Nephron progenitor cell (in vitro differentiated cells): Measurements from ENCODE around the gene CHD1L.
A peak's percentile ranks its signal among the peaks of the same experiment; 100 is the strongest.

ENCODE experiments used
- DNase-seq: peaks from one replicate; pipeline ENCODE4 v3.0.0; 2021
- H3K27ac Mint-ChIP-seq: 2 replicates; pipeline ENCODE4 v1.8.0; 2021; ENCODE audit warnings: mild to moderate bottlenecking, moderate library complexity, mixed read lengths
- H3K27me3 Mint-ChIP-seq: 2 replicates; pipeline ENCODE4 v1.8.0; 2021; ENCODE audit warnings: mild to moderate bottlenecking, low read depth, mixed read lengths; ENCODE audit not compliant: poor library complexity
- H3K36me3 Mint-ChIP-seq: 2 replicates; pipeline ENCODE4 v1.8.0; 2021; ENCODE audit warnings: low read depth, mixed read lengths
- H3K4me1 Mint-ChIP-seq: 2 replicates; pipeline ENCODE4 v1.8.0; 2021; ENCODE audit warnings: mixed read lengths
- H3K4me3 Mint-ChIP-seq: 2 replicates; pipeline ENCODE4 v1.8.0; 2021; ENCODE audit warnings: mild to moderate bottlenecking, moderate library complexity, mixed read lengths
- H3K9me3 Mint-ChIP-seq: 2 replicates; pipeline ENCODE4 v1.8.0; 2021; ENCODE audit warnings: mild to moderate bottlenecking, moderate library complexity, mixed read lengths
- CTCF ChIP-seq: fragments of 200-600 bp; sonication (generic); IDR thresholded peaks from 2 replicates; pipeline ENCODE4 v1.5.0; 2021; ENCODE audit warnings: antibody characterized with exemption

CHD1L gene

DNA sequence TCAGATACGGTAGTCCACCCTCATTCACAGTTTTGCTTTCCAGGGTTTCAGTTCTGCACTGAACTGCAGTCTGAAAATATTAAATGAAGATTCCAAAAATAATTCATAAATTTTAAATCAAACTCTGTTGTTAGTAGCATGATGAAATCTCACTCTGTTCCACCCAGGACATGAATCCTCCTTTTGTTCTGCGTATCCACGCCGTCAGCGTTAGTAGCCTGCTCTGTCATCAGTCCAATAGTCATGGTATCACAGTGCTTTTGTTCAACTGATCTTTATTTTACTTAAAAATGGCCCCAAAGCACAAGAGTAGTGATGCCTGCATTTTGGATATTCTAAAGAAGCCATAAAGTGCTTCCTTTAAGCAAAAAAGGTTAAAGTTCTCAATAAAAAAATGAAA, 23.9 kb downstream of the CHD1L start:
- DNase-seq, result no peak
- Mint-ChIP-seq H3K36me3 (peaks cover 82% of the 10 kb centered on the region), H3K4me1 (no peaks in the 10 kb centered on the region), H3K27ac (no peak overlapping the region), H3K27me3 (no peaks in the 10 kb centered on the region), H3K9me3 (no peaks in the 10 kb centered on the region), H3K4me3 (no peak overlapping the region)
- TF ChIP-seq CTCF, result no peak

DNA sequence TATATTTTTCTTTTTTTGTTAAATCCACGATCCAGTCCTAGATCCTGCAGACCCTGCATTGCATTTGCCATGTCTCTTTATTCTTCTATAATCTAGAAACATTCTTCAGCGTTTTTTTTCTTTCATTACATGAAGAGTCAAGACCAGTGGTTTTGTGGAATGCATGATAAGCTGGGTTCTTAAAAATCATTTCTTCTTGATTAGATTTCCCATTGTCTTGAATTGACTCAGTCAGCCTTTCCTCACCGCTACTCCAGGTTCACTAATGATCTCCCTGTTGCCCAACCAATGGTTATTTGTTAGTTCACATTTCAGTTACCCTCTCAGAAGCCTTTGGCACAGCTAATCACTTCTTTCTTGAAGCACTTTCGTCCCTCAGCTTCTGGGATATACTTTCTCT, 25.2 kb downstream of the CHD1L start:
- Mint-ChIP-seq H3K9me3 (no peaks in the 10 kb centered on the region), H3K27ac (peak overlapping the region; percentile 73), H3K27me3 (no peaks in the 10 kb centered on the region), H3K4me1 (no peaks in the 10 kb centered on the region), H3K4me3 (no peak overlapping the region), H3K36me3 (peaks cover 73% of the 10 kb centered on the region)
- DNase-seq, result no peak
- no peak for TF ChIP-seq CTCF

GRCh38 chr1:147270721-147271120, 28.2 kb downstream of the CHD1L start:
- Mint-ChIP-seq H3K4me3 (no peak overlapping the region), H3K27me3 (no peaks in the 10 kb centered on the region), H3K4me1 (no peaks in the 10 kb centered on the region), H3K9me3 (no peaks in the 10 kb centered on the region), H3K36me3 (peaks cover 68% of the 10 kb centered on the region), H3K27ac (no peak overlapping the region)
- DNase-seq, result no peak
- TF ChIP-seq CTCF, result no peak

GRCh38 chr1:147272042-147272441, 29.6 kb downstream of the CHD1L start:
- Mint-ChIP-seq H3K36me3 (peaks cover 69% of the 10 kb centered on the region), H3K4me1 (no peaks in the 10 kb centered on the region), H3K27ac (no peak overlapping the region), H3K27me3 (no peaks in the 10 kb centered on the region), H3K9me3 (no peaks in the 10 kb centered on the region), H3K4me3 (no peak overlapping the region)
- TF ChIP-seq CTCF, result no peak
- no peak for DNase-seq

DNA sequence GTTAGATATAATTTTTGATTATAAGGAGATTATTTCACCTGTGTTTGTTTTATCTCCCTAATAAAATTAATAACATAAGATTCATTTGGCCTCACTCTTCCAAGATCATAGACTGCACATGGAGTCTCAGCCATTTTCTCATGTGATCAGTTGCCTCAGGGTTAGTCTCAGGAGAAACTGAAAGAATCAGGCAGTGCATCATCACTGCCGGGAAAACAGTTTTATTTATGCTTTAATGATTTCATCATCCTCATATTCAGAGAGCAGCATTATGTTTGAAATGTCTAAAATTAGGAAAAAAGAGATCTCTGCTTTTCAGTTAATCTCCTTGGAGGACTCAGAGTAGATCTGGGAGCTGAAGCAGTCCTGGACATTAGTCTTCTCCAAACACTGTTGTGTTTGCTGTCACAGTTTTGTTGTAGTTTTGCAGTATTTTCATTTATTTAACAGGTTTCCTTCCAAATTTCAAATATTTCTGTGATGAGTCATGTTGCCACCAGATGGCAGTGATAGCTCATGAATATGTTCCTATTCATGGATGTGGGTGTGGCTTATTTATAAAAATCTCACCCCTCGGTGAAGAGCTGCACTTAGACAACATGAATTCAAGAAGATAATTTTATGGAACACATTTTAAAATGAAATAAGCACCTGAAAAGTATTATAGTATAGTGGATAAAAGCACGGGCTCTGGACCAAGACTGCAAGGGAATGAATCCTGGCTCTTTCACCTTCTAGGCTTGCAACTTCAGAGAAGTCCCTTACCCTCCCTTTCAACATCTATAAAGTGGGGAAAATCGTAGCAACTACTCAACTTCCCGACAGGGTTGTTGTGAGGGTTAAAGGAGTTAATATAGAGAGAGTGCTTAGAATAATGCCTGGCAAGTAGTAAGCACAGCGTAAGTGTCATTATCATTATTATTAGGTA, 31.2 kb downstream of the CHD1L start:
- no peaks in the 10 kb centered on the region for H3K27me3 Mint-ChIP-seq
- peaks cover 61% of the 10 kb centered on the region for H3K36me3 Mint-ChIP-seq
- DNase-seq, result peak; percentile 7
- H3K27ac Mint-ChIP-seq, result no peak overlapping the region
- no peaks in the 10 kb centered on the region for H3K9me3 Mint-ChIP-seq
- no peaks in the 10 kb centered on the region for H3K4me1 Mint-ChIP-seq
- peak; percentile 58 for TF ChIP-seq CTCF
- no peak overlapping the region for H3K4me3 Mint-ChIP-seq

DNA sequence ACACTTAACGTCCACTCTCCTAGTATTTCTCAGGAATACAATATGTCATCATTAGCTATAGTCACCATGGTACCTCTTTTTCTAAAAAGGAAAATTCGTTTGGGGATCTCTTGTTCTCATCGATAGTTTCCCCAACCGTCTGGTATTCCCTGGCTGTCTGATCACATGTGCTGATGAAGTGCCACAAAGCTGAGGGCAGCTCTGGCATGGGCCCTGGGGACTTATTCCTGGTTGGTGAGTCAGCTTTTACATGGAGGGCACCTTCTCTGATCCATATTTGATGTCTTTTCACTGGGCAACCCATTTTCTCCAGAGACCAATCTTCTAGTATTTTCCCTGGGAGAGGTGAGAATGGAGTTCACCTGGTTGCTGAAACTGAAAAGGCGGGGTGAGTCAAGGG, 39.5 kb downstream of the CHD1L start:
- H3K4me1 Mint-ChIP-seq, result no peaks in the 10 kb centered on the region

More for the DNA sequence above, 39.5 kb downstream of the CHD1L start:
- DNase-seq, result no peak
- no peaks in the 10 kb centered on the region for H3K27me3 Mint-ChIP-seq
- no peak overlapping the region for H3K27ac Mint-ChIP-seq
- no peaks in the 10 kb centered on the region for H3K9me3 Mint-ChIP-seq
- H3K4me3 Mint-ChIP-seq, result no peak overlapping the region
- TF ChIP-seq CTCF, result no peak
- H3K36me3 Mint-ChIP-seq, result peaks cover 59% of the 10 kb centered on the region
